Measurements from ENCODE around the gene DPAGT1. TPM values are rescaled to one million over a fixed set of nuclear protein-coding genes. Genes with fewer than 3 reads are reported as not detected.

The DPAGT1 gene
- total RNA-seq, 1 experiment from 2014 or later: 63.5 TPM

GRCh38 chr11:119084663-119085436 is 16.8 kb downstream of the DPAGT1 start, which contains the start of gene HMBS:
Gene HMBS, plus strand, starts transcription at chr11:119084881. Its CDS starts 153 bp downstream, at chr11:119085034.
- Mint-ChIP-seq H3K4me1 (peaks cover 3% of the 10 kb centered on the region; the same call in 1 of the 2 replicates), H3K4me3 (peak within 1 kb of the TSS; percentile 98), H3K9me3 (no peaks in the 10 kb centered on the region), H3K27me3 (ENCODE audit: low read depth) (no peaks in the 10 kb centered on the region), H3K36me3 (peaks cover 13% of the 10 kb centered on the region), H3K27ac (peak within 1 kb of the TSS; percentile 98)
- ChIA-PET CTCF (interaction anchor here (0.6 to 2.0 kb wide), 9 partner anchors 11 to 253 kb away, joined by 3 to 16 read pairs (median 4); partner anchors contain the start of genes CBL, DPAGT1 and VPS11), POLR2A (interaction anchor here (0.6 to 2.5 kb wide), 12 partner anchors 8 to 261 kb away, joined by 3 to 19 read pairs (median 7); partner anchors contain the start of genes C2CD2L, DPAGT1, HINFP and RPS25)
- peak; percentile 89 for ATAC-seq
- peak; percentile 87 for DNase-seq (ENCODE audit: low spot score)
- TF ChIP-seq E2F4 (CRISPR knock-in tag; IDR thresholded peaks at IDR 0.05; ENCODE audit: borderline replicate concordance, low read depth) (no peak), SMAD4 (CRISPR knock-in tag; IDR thresholded peaks at IDR 0.05) (no peak), ELF4 (CRISPR knock-in tag; IDR thresholded peaks at IDR 0.05; ENCODE audit: low read depth) (no peak), HMGA2 (CRISPR knock-in tag; IDR thresholded peaks at IDR 0.05) (no peak), ZNF425 (CRISPR knock-in tag; conservative IDR thresholded peaks at IDR 0.05) (no peak), OVOL2 (CRISPR knock-in tag; IDR thresholded peaks at IDR 0.05; ENCODE audit: borderline replicate concordance) (no peak), GABPB1 (CRISPR knock-in tag; IDR thresholded peaks at IDR 0.05) (peak; percentile 74; the same call in 1 of the 2 replicates), ZNF232 (CRISPR knock-in tag; IDR thresholded peaks at IDR 0.05) (no peak), NFATC4 (CRISPR knock-in tag; IDR thresholded peaks at IDR 0.05) (no peak), ATF6 (CRISPR knock-in tag; IDR thresholded peaks at IDR 0.05) (no peak), ZNF532 (CRISPR knock-in tag; IDR thresholded peaks at IDR 0.05; ENCODE audit: borderline replicate concordance) (no peak), JUN (CRISPR knock-in tag; IDR thresholded peaks at IDR 0.05) (no peak), IRF2 (CRISPR knock-in tag; IDR thresholded peaks at IDR 0.05; ENCODE audit: borderline replicate concordance, low read depth) (no peak), KAT7 (CRISPR knock-in tag; IDR thresholded peaks at IDR 0.05; ENCODE audit: borderline replicate concordance) (no peak), NR2C2 (CRISPR knock-in tag; IDR thresholded peaks at IDR 0.05) (no peak), MLX (CRISPR knock-in tag; IDR thresholded peaks at IDR 0.05) (no peak), IRF1 (CRISPR knock-in tag; IDR thresholded peaks at IDR 0.05) (no peak), CREB1 (CRISPR knock-in tag; IDR thresholded peaks at IDR 0.05) (no peak), NFE2L1 (CRISPR knock-in tag; IDR thresholded peaks at IDR 0.05) (peak; percentile 48; the same call in 1 of the 2 replicates), SP1 (CRISPR knock-in tag; conservative IDR thresholded peaks at IDR 0.05) (peak; percentile 81), ZNF423 (CRISPR knock-in tag; IDR thresholded peaks at IDR 0.05) (no peak), CREM (CRISPR knock-in tag; IDR thresholded peaks at IDR 0.05) (peak; percentile 90)
- TF ChIP-seq, protein P1, sequence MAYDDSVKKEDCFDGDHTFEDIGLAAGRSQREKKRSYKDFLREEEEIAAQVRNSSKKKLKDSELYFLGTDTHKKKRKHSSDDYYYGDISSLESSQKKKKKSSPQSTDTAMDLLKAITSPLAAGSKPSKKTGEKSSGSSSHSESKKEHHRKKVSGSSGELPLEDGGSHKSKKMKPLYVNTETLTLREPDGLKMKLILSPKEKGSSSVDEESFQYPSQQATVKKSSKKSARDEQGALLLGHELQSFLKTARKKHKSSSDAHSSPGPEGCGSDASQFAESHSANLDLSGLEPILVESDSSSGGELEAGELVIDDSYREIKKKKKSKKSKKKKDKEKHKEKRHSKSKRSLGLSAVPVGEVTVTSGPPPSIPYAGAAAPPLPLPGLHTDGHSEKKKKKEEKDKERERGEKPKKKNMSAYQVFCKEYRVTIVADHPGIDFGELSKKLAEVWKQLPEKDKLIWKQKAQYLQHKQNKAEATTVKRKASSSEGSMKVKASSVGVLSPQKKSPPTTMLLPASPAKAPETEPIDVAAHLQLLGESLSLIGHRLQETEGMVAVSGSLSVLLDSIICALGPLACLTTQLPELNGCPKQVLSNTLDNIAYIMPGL (CRISPR knock-in tag; IDR thresholded peaks at IDR 0.05): no peak

Measured in WTC11 (cell line).